ENCODE measurements around the gene DKKL1.

DNA sequence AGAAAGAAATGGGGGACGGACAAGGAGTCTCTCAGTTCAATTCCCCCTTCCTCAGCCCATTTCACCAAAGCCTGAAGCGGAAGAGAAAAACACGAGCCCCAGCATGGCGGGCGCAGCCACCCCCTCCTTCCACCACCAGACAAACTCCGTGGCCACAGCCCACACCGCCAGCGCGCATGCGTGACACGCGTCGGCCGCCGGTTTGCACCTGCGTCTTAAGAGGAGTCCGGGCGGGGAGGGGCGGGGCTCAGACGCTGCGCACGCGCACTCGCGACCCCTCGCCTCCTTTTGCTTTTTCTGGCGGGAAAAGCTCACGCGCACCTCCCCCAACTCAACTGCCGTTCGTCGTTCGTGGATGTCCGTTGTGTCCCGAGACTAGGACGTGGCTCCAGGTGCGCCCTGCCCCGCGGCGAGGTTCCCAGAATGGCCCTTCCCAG is 24.3 kb downstream of the DKKL1 start, which contains the start of gene KASH5:
- TF ChIP-seq, protein P1, sequence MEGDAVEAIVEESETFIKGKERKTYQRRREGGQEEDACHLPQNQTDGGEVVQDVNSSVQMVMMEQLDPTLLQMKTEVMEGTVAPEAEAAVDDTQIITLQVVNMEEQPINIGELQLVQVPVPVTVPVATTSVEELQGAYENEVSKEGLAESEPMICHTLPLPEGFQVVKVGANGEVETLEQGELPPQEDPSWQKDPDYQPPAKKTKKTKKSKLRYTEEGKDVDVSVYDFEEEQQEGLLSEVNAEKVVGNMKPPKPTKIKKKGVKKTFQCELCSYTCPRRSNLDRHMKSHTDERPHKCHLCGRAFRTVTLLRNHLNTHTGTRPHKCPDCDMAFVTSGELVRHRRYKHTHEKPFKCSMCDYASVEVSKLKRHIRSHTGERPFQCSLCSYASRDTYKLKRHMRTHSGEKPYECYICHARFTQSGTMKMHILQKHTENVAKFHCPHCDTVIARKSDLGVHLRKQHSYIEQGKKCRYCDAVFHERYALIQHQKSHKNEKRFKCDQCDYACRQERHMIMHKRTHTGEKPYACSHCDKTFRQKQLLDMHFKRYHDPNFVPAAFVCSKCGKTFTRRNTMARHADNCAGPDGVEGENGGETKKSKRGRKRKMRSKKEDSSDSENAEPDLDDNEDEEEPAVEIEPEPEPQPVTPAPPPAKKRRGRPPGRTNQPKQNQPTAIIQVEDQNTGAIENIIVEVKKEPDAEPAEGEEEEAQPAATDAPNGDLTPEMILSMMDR (IDR thresholded peaks at IDR 0.05): no peak
- TF ChIP-seq POLR2A (IDR thresholded peaks at IDR 0.05): no peak
